Measurements from ENCODE around the gene DENND5A. TPM values are rescaled to one million over a fixed set of nuclear protein-coding genes. Genes with fewer than 3 reads are reported as not detected.
"Not testable (repeated sequence)": the region's sequence is repeated elsewhere in the genome, so short reads cannot be mapped to it uniquely, and the experiment has no call there.

The DENND5A gene
- total and polyA plus RNA-seq, 2 donors (not counting 1 experiment from before 2014, with no cell fraction given), result 125 to 235 TPM

DNA sequence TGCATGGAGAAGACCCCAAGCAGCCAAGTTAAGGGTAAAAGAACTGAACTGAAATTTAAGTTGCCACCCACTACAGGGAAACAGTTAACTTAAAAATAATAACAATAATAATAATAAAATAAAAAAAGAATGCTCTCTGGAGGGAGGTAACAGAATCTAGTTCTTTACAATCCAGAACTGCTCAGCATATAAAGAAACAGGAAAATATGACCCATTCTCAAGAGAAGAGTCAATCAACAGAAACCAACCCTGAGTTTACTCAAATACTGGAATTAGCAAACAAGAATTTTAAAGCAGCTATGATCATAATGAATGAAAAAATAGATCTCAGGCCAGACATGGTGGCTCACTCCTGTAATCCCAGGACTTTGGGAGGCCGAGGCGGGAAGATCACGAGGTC is 53.8 kb downstream of the DENND5A start:
- Histone ChIP-seq H3K4me2 (ENCODE audit: extremely low read depth, insufficient read depth, low read length) (no peak overlapping the region), H3K79me2 (ENCODE audit: control insufficient read depth, insufficient read depth, low read length) (peaks cover 69% of the 10 kb centered on the region), H3K9ac (ENCODE audit: insufficient read depth, low read length) (no peak overlapping the region), H3K4me1 (ENCODE audit: control insufficient read depth, extremely low read depth, insufficient read depth, low read length) (peaks cover 9% of the 10 kb centered on the region), H3K4me3 (replicated peaks in 1 of 4; ENCODE audit: control extremely low read depth in 1 of 4, insufficient read depth in 1 of 4, low read depth in 3 of 4, low read length in 4 of 4) (no peak overlapping the region), H4K20me1 (ENCODE audit: control insufficient read depth, extremely low read depth, insufficient read depth, low read length) (no peaks in the 10 kb centered on the region), H3K27ac (ENCODE audit: insufficient read depth, low read length) (no peak overlapping the region), H3K9me3 (ENCODE audit: control insufficient read depth, insufficient read depth, low read depth, low read length) (no peaks in the 10 kb centered on the region), H3K36me3 (ENCODE audit: control insufficient read depth, insufficient read depth, low read length) (no peaks in the 10 kb centered on the region), H2AFZ (ENCODE audit: low read length) (no peak overlapping the region), H3K27me3 (ENCODE audit: control insufficient read depth, insufficient read depth, low read length) (no peaks in the 10 kb centered on the region)
- no peak for TF ChIP-seq EZH2 (IDR thresholded peaks at IDR 0.05; ENCODE audit: low read length, missing control alignments)
- TF ChIP-seq CTCF (conservative IDR thresholded peaks at IDR 0.05 in 1 of 2, IDR thresholded peaks at IDR 0.05 in 1 of 2; ENCODE audit: low read depth in 1 of 2, low read length in 2 of 2), result no peak
- DNase-seq (ENCODE audit: low read depth in 2 of 2), result no peak

GRCh38 chr11:9210922-9211320 is 54.2 kb downstream of the DENND5A start:
- H3K36me3 ChIP-seq (ENCODE audit: control insufficient read depth, insufficient read depth, low read length), result no peaks in the 10 kb centered on the region
- no peak overlapping the region for H3K9ac ChIP-seq (ENCODE audit: insufficient read depth, low read length)
- no peak overlapping the region for H2AFZ ChIP-seq (ENCODE audit: low read length)
- H3K4me3 ChIP-seq (replicated peaks in 1 of 4; ENCODE audit: control extremely low read depth in 1 of 4, insufficient read depth in 1 of 4, low read depth in 3 of 4, low read length in 4 of 4), result no peak overlapping the region
- H3K4me2 ChIP-seq (ENCODE audit: extremely low read depth, insufficient read depth, low read length), result no peak overlapping the region
- no peaks in the 10 kb centered on the region for H3K27me3 ChIP-seq (ENCODE audit: control insufficient read depth, insufficient read depth, low read length)
- TF ChIP-seq CTCF (conservative IDR thresholded peaks at IDR 0.05 in 1 of 2, IDR thresholded peaks at IDR 0.05 in 1 of 2; ENCODE audit: low read depth in 1 of 2, low read length in 2 of 2) (no peak), EZH2 (IDR thresholded peaks at IDR 0.05; ENCODE audit: low read length, missing control alignments) (no peak)
- peaks cover 9% of the 10 kb centered on the region for H3K4me1 ChIP-seq (ENCODE audit: control insufficient read depth, extremely low read depth, insufficient read depth, low read length)
- no peaks in the 10 kb centered on the region for H3K9me3 ChIP-seq (ENCODE audit: control insufficient read depth, insufficient read depth, low read depth, low read length)
- no peaks in the 10 kb centered on the region for H4K20me1 ChIP-seq (ENCODE audit: control insufficient read depth, extremely low read depth, insufficient read depth, low read length)
- peaks cover 65% of the 10 kb centered on the region for H3K79me2 ChIP-seq (ENCODE audit: control insufficient read depth, insufficient read depth, low read length)
- no peak overlapping the region for H3K27ac ChIP-seq (ENCODE audit: insufficient read depth, low read length)
- peak; percentile 26 to 76 for DNase-seq (ENCODE audit: low read depth in 2 of 2)

- no peaks in the 10 kb centered on the region for H4K20me1 ChIP-seq (ENCODE audit: control insufficient read depth, extremely low read depth, insufficient read depth, low read length)
- DNase-seq (ENCODE audit: low read depth in 2 of 2), result peak in 1 of 2 donors; percentile 53
- H3K4me2 ChIP-seq (ENCODE audit: extremely low read depth, insufficient read depth, low read length), result no peak overlapping the region
- peaks cover 1% of the 10 kb centered on the region for H3K36me3 ChIP-seq (ENCODE audit: control insufficient read depth, insufficient read depth, low read length)
- no peaks in the 10 kb centered on the region for H3K9me3 ChIP-seq (ENCODE audit: control insufficient read depth, insufficient read depth, low read depth, low read length)
- H3K4me3 ChIP-seq (replicated peaks in 1 of 4; ENCODE audit: control extremely low read depth in 1 of 4, insufficient read depth in 1 of 4, low read depth in 3 of 4, low read length in 4 of 4), result no peak overlapping the region
- H3K9ac ChIP-seq (ENCODE audit: insufficient read depth, low read length), result no peak overlapping the region
- no peak overlapping the region for H2AFZ ChIP-seq (ENCODE audit: low read length)
- TF ChIP-seq CTCF (conservative IDR thresholded peaks at IDR 0.05 in 1 of 2, IDR thresholded peaks at IDR 0.05 in 1 of 2; ENCODE audit: low read depth in 1 of 2, low read length in 2 of 2), result no peak
- no peak for TF ChIP-seq EZH2 (IDR thresholded peaks at IDR 0.05; ENCODE audit: low read length, missing control alignments)
- peaks cover 66% of the 10 kb centered on the region for H3K79me2 ChIP-seq (ENCODE audit: control insufficient read depth, insufficient read depth, low read length)
- H3K4me1 ChIP-seq (ENCODE audit: control insufficient read depth, extremely low read depth, insufficient read depth, low read length), result peaks cover 9% of the 10 kb centered on the region
- H3K27me3 ChIP-seq (ENCODE audit: control insufficient read depth, insufficient read depth, low read length), result no peaks in the 10 kb centered on the region
- no peak overlapping the region for H3K27ac ChIP-seq (ENCODE audit: insufficient read depth, low read length)
These were observed 54.8 kb downstream of the DENND5A start for GRCh38 chr11:9210224-9210921.

DNA sequence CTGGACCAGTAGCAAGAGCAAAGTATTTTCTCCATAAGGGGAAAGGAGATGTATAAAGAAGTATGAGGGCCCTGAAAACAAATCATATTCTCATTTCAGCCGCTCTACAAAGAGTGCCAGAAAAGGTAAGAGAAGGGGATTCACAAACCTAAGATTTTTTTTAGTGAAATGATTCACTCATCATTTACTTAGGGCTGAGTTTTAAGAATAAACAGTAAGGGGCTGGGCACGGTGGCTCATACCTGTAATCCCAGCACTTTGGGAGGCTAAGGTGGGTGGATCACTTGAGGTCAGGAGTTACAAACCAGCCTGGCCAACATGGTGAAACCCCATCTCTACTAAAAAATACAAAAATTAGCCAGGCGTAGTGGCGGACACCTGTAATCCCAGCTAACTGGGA is 55.5 kb downstream of the DENND5A start:
- not testable (repeated sequence) for H3K4me3 ChIP-seq (replicated peaks in 1 of 4; ENCODE audit: control extremely low read depth in 1 of 4, insufficient read depth in 1 of 4, low read depth in 3 of 4, low read length in 4 of 4); H3K9me3 ChIP-seq (ENCODE audit: control insufficient read depth, insufficient read depth, low read depth, low read length); H3K4me2 ChIP-seq (ENCODE audit: extremely low read depth, insufficient read depth, low read length); H3K27me3 ChIP-seq (ENCODE audit: control insufficient read depth, insufficient read depth, low read length); H3K4me1 ChIP-seq (ENCODE audit: control insufficient read depth, extremely low read depth, insufficient read depth, low read length); H3K36me3 ChIP-seq (ENCODE audit: control insufficient read depth, insufficient read depth, low read length); H4K20me1 ChIP-seq (ENCODE audit: control insufficient read depth, extremely low read depth, insufficient read depth, low read length); H2AFZ ChIP-seq (ENCODE audit: low read length); H3K9ac ChIP-seq (ENCODE audit: insufficient read depth, low read length); H3K27ac ChIP-seq (ENCODE audit: insufficient read depth, low read length); DNase-seq (ENCODE audit: low read depth in 2 of 2)
- H3K79me2 ChIP-seq (ENCODE audit: control insufficient read depth, insufficient read depth, low read length), result peaks cover 61% of the 10 kb centered on the region
